ENCODE results near the gene COL4A2.

The COL4A2 gene

GRCh38 chr13:110374431-110375370 lies 67.6 kb downstream of the COL4A2 start:
- Histone ChIP-seq H3K4me3 (no peak overlapping the region), H3K9me3 (ENCODE audit: low read depth, low read length) (no peaks in the 10 kb centered on the region), H3K9ac (ENCODE audit: insufficient read length) (no peak overlapping the region), H3K27ac (peak overlapping the region; percentile 39; the same call in 1 of the 2 replicates), H3K36me3 (ENCODE audit: insufficient read depth, low read length) (no peaks in the 10 kb centered on the region)
- DNase-seq (ENCODE audit: low read depth, low spot score) = no peak
- TF ChIP-seq POLR2AphosphoS5 (IDR thresholded peaks at IDR 0.05; ENCODE audit: borderline replicate concordance, low read depth, low read length) (no peak), EZH2 (IDR thresholded peaks at IDR 0.05) (no peak), FOXP2 (optimal IDR thresholded peaks at IDR 0.05; ENCODE audit: control extremely low read depth, extremely low read length, insufficient read depth) (no peak)

GRCh38 chr13:110376120-110376519 lies 69.0 kb downstream of the COL4A2 start:
- TF ChIP-seq EZH2 (IDR thresholded peaks at IDR 0.05) (no peak), POLR2AphosphoS5 (IDR thresholded peaks at IDR 0.05; ENCODE audit: borderline replicate concordance, low read depth, low read length) (no peak), FOXP2 (optimal IDR thresholded peaks at IDR 0.05; ENCODE audit: control extremely low read depth, extremely low read length, insufficient read depth) (no peak)
- Histone ChIP-seq H3K9ac (ENCODE audit: insufficient read length) (no peak overlapping the region), H3K9me3 (ENCODE audit: low read depth, low read length) (no peaks in the 10 kb centered on the region), H3K27ac (peak overlapping the region; percentile 70), H3K36me3 (ENCODE audit: insufficient read depth, low read length) (no peaks in the 10 kb centered on the region), H3K4me3 (peak overlapping the region; percentile 14; the same call in 1 of the 2 replicates)
- no peak for DNase-seq (ENCODE audit: low read depth, low spot score)

GRCh38 chr13:110377178-110377825 lies 70.2 kb downstream of the COL4A2 start:
- Histone ChIP-seq H3K9ac (ENCODE audit: insufficient read length) (no peak overlapping the region), H3K27ac (peak overlapping the region; percentile 40; the same call in 1 of the 2 replicates), H3K4me3 (no peak overlapping the region), H3K36me3 (ENCODE audit: insufficient read depth, low read length) (no peaks in the 10 kb centered on the region), H3K9me3 (ENCODE audit: low read depth, low read length) (no peaks in the 10 kb centered on the region)
- TF ChIP-seq EZH2 (IDR thresholded peaks at IDR 0.05) = no peak
- no peak for TF ChIP-seq FOXP2 (optimal IDR thresholded peaks at IDR 0.05; ENCODE audit: control extremely low read depth, extremely low read length, insufficient read depth)
- no peak for TF ChIP-seq POLR2AphosphoS5 (IDR thresholded peaks at IDR 0.05; ENCODE audit: borderline replicate concordance, low read depth, low read length)
- no peak for DNase-seq (ENCODE audit: low read depth, low spot score)

- no peaks in the 10 kb centered on the region for H3K36me3 ChIP-seq (ENCODE audit: insufficient read depth, low read length)
- no peaks in the 10 kb centered on the region for H3K9me3 ChIP-seq (ENCODE audit: low read depth, low read length)
- TF ChIP-seq FOXP2 (optimal IDR thresholded peaks at IDR 0.05; ENCODE audit: control extremely low read depth, extremely low read length, insufficient read depth) (no peak), POLR2AphosphoS5 (IDR thresholded peaks at IDR 0.05; ENCODE audit: borderline replicate concordance, low read depth, low read length) (no peak), EZH2 (IDR thresholded peaks at IDR 0.05) (no peak)
- no peak overlapping the region for H3K4me3 ChIP-seq
- DNase-seq (ENCODE audit: low read depth, low spot score) = no peak
- peak overlapping the region; percentile 40 for H3K27ac ChIP-seq
- no peak overlapping the region for H3K9ac ChIP-seq (ENCODE audit: insufficient read length)
Measured at GRCh38 chr13:110377826-110378201, 70.7 kb downstream of the COL4A2 start.

GRCh38 chr13:110379358-110379757 lies 72.3 kb downstream of the COL4A2 start:
- no peaks in the 10 kb centered on the region for H3K36me3 ChIP-seq (ENCODE audit: insufficient read depth, low read length)

GRCh38 chr13:110379905-110380341 lies 72.8 kb downstream of the COL4A2 start:
- H3K27ac ChIP-seq = peak overlapping the region; percentile 98
- no peak overlapping the region for H3K9ac ChIP-seq (ENCODE audit: insufficient read length)
- no peaks in the 10 kb centered on the region for H3K36me3 ChIP-seq (ENCODE audit: insufficient read depth, low read length)
- peak; percentile 84 for DNase-seq (ENCODE audit: low read depth, low spot score)
- peak overlapping the region; percentile 45 for H3K4me3 ChIP-seq
- H3K9me3 ChIP-seq (ENCODE audit: low read depth, low read length) = no peaks in the 10 kb centered on the region
- TF ChIP-seq POLR2AphosphoS5 (IDR thresholded peaks at IDR 0.05; ENCODE audit: borderline replicate concordance, low read depth, low read length) (peak; percentile 65; the same call in 1 of the 2 replicates), FOXP2 (optimal IDR thresholded peaks at IDR 0.05; ENCODE audit: control extremely low read depth, extremely low read length, insufficient read depth) (no peak), EZH2 (IDR thresholded peaks at IDR 0.05) (no peak)

More at GRCh38 chr13:110379358-110379757, 72.3 kb downstream of the COL4A2 start:
- H3K4me3 ChIP-seq = peak overlapping the region; percentile 45; the same call in 1 of the 2 replicates
- H3K27ac ChIP-seq = peak overlapping the region; percentile 98
- TF ChIP-seq EZH2 (IDR thresholded peaks at IDR 0.05) (no peak), FOXP2 (optimal IDR thresholded peaks at IDR 0.05; ENCODE audit: control extremely low read depth, extremely low read length, insufficient read depth) (no peak), POLR2AphosphoS5 (IDR thresholded peaks at IDR 0.05; ENCODE audit: borderline replicate concordance, low read depth, low read length) (no peak)
- no peaks in the 10 kb centered on the region for H3K9me3 ChIP-seq (ENCODE audit: low read depth, low read length)
- DNase-seq (ENCODE audit: low read depth, low spot score) = no peak
- no peak overlapping the region for H3K9ac ChIP-seq (ENCODE audit: insufficient read length)

- Histone ChIP-seq H3K36me3 (ENCODE audit: insufficient read depth, low read length) (no peaks in the 10 kb centered on the region), H3K9me3 (ENCODE audit: low read depth, low read length) (no peaks in the 10 kb centered on the region), H3K9ac (ENCODE audit: insufficient read length) (peak overlapping the region; percentile 69), H3K27ac (peak overlapping the region; percentile 98), H3K4me3 (peak overlapping the region; percentile 45)
- DNase-seq (ENCODE audit: low read depth, low spot score) = no peak
- no peak for TF ChIP-seq EZH2 (IDR thresholded peaks at IDR 0.05)
- no peak for TF ChIP-seq FOXP2 (optimal IDR thresholded peaks at IDR 0.05; ENCODE audit: control extremely low read depth, extremely low read length, insufficient read depth)
- TF ChIP-seq POLR2AphosphoS5 (IDR thresholded peaks at IDR 0.05; ENCODE audit: borderline replicate concordance, low read depth, low read length) = no peak
Measured at GRCh38 chr13:110380359-110381028, 73.4 kb downstream of the COL4A2 start.

GRCh38 chr13:110381029-110381360 lies 73.9 kb downstream of the COL4A2 start:
- no peak overlapping the region for H3K4me3 ChIP-seq
- no peaks in the 10 kb centered on the region for H3K9me3 ChIP-seq (ENCODE audit: low read depth, low read length)
- H3K27ac ChIP-seq = peak overlapping the region; percentile 98
- no peak for DNase-seq (ENCODE audit: low read depth, low spot score)
- TF ChIP-seq EZH2 (IDR thresholded peaks at IDR 0.05) (no peak), FOXP2 (optimal IDR thresholded peaks at IDR 0.05; ENCODE audit: control extremely low read depth, extremely low read length, insufficient read depth) (no peak), POLR2AphosphoS5 (IDR thresholded peaks at IDR 0.05; ENCODE audit: borderline replicate concordance, low read depth, low read length) (no peak)
- no peaks in the 10 kb centered on the region for H3K36me3 ChIP-seq (ENCODE audit: insufficient read depth, low read length)
- H3K9ac ChIP-seq (ENCODE audit: insufficient read length) = peak overlapping the region; percentile 69
